ENCODE results near the gene SYNGR4. TPM values are rescaled to one million over a fixed set of nuclear protein-coding genes. Genes with fewer than 3 reads are reported as not detected.
A peak's percentile ranks its signal among the peaks of the same experiment; 100 is the strongest.
"Not testable (repeated sequence)": the region's sequence is repeated elsewhere in the genome, so short reads cannot be mapped to it uniquely, and the experiment has no call there.

The SYNGR4 gene
- polyA plus RNA-seq, 1 donor (not counting 4 experiments of a cell fraction or from before 2014, with no cell fraction given), result not detected

DNA sequence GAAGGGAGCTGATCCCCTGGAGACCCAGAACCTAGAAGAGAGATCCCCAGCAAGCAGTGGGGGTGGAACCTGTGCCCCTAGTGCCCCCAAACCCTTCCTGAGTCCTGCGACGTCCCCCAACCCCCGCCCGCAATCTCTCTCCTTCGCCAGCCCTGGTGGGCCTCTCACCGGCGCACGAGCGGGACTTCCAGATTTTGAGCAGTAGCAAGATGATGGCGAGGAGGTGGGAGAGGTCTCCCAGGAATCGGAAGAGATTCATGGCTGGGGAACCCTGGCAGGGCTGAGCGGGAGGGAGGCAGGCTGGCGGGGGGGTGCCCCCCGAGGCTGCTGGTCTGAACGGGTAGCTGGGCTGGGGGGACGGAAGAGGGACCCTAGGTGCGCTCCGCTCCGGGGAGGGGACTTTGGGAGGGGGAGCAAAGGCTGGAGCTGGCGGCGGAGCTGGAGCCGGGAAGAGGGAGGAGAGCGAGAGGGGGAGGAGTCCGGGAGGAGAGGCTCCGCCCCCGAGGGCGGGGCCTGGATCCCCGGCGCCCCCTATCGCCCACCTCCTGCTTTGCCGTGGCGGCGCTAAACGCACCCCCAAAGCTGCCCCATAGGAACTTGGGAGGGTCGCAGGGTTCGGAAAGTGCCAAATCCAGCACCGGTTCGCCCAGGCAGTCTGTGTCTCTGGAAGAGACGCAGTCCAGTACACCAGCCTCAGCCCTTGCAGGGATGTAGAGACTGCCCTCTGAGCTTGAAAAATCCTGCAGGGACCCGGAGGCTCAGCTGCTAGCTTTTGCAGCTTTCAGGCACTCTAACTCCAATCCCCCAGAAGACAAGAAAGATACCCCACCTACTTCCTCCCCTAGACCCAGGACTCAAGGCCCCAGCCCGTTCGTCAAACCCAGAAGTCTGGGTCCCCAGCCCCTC, 27.2 kb downstream of the SYNGR4 start, which contains the start of gene KDELR1:
Gene KDELR1 (minus strand): TSS at position 452 of the 906 bp plus-strand sequence. CDS start 193 bp downstream, at position 259.
- Histone ChIP-seq H3K36me3 (ENCODE audit: control insufficient read depth in 2 of 2, extremely low read depth in 1 of 2, insufficient read depth in 2 of 2, low read length in 2 of 2) (peaks cover 14 to 18% of the 10 kb centered on the region in 2 experiments), H3K27ac (ENCODE audit: control insufficient read depth, insufficient read depth, low read length) (peak within 1 kb of the TSS; percentile 91), H3K79me2 (ENCODE audit: control insufficient read depth, insufficient read depth, low read length) (peaks cover 19% of the 10 kb centered on the region), H2AFZ (ENCODE audit: control insufficient read depth, low read length) (peak within 1 kb of the TSS; percentile 97), H3K4me1 (ENCODE audit: control insufficient read depth, extremely low read depth, insufficient read depth, low read length) (peaks cover 7% of the 10 kb centered on the region), H3K27me3 (ENCODE audit: control insufficient read depth, extremely low read depth, insufficient read depth, low read length) (peaks cover 37% of the 10 kb centered on the region), H4K20me1 (ENCODE audit: control insufficient read depth, extremely low read depth, insufficient read depth, low read length) (no peaks in the 10 kb centered on the region), H3K9ac (ENCODE audit: control insufficient read depth, extremely low read depth, insufficient read depth, low read length) (peak within 1 kb of the TSS; percentile 99), H3K9me3 (ENCODE audit: control insufficient read depth, low read depth, low read length) (no peaks in the 10 kb centered on the region), H3K4me2 (ENCODE audit: control insufficient read depth, extremely low read depth, insufficient read depth, low read depth, low read length) (peak within 1 kb of the TSS; percentile 83), H3K4me3 (ENCODE audit: control insufficient read depth in 2 of 3, extremely low read depth in 1 of 3, insufficient read depth in 2 of 3, low read depth in 1 of 3, low read length in 3 of 3) (peak within 1 kb of the TSS; percentile 94 to 99 (median 99)), H3K9me1 (ENCODE audit: control insufficient read depth, extremely low read depth, insufficient read depth, low read length) (no peaks in the 10 kb centered on the region)
- FAIRE-seq (peak; percentile 26), DNase-seq (ENCODE audit: low read depth, low spot score) (peak; percentile 49)
- dilution Hi-C loops (cut with MboI; ENCODE audit: extremely low pct_ligation_motif_present, low sequenced_read_pairs), result no loop called here
- TF ChIP-seq, protein P1, sequence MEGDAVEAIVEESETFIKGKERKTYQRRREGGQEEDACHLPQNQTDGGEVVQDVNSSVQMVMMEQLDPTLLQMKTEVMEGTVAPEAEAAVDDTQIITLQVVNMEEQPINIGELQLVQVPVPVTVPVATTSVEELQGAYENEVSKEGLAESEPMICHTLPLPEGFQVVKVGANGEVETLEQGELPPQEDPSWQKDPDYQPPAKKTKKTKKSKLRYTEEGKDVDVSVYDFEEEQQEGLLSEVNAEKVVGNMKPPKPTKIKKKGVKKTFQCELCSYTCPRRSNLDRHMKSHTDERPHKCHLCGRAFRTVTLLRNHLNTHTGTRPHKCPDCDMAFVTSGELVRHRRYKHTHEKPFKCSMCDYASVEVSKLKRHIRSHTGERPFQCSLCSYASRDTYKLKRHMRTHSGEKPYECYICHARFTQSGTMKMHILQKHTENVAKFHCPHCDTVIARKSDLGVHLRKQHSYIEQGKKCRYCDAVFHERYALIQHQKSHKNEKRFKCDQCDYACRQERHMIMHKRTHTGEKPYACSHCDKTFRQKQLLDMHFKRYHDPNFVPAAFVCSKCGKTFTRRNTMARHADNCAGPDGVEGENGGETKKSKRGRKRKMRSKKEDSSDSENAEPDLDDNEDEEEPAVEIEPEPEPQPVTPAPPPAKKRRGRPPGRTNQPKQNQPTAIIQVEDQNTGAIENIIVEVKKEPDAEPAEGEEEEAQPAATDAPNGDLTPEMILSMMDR (optimal IDR thresholded peaks at IDR 0.05 in 1 of 3, IDR thresholded peaks at IDR 0.05 in 1 of 3, conservative IDR thresholded peaks at IDR 0.05 in 1 of 3; ENCODE audit: extremely low read depth in 1 of 3, insufficient read depth in 2 of 3, low read length in 3 of 3), result peak; percentile 81 to 99 (median 81)
- TF ChIP-seq EZH2 (IDR thresholded peaks at IDR 0.05; ENCODE audit: low read length), result no peak

DNA sequence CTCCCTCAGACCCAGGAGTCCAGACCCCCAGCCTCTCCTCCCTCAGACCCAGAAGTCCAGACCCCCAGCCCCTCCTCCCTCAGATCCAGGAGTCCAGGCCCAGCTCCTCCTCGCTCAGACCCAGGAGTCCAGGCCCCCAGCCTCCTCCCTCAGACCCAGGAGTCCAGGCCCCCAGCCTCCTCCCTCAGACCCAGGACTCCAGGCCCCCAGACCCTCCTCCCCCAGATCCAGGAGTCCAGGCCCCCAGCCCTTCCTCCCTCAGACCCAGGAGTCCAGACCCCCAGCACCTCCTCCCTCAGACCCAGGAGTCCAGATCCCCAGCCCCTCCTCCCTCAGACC, 27.8 kb downstream of the SYNGR4 start:
- H3K4me3 ChIP-seq (ENCODE audit: control insufficient read depth in 2 of 3, extremely low read depth in 1 of 3, insufficient read depth in 2 of 3, low read depth in 1 of 3, low read length in 3 of 3); H3K9me3 ChIP-seq (ENCODE audit: control insufficient read depth, low read depth, low read length); H3K27ac ChIP-seq (ENCODE audit: control insufficient read depth, insufficient read depth, low read length); FAIRE-seq; dilution Hi-C loops (cut with MboI; ENCODE audit: extremely low pct_ligation_motif_present, low sequenced_read_pairs); H3K4me2 ChIP-seq (ENCODE audit: control insufficient read depth, extremely low read depth, insufficient read depth, low read depth, low read length); H2AFZ ChIP-seq (ENCODE audit: control insufficient read depth, low read length); H3K4me1 ChIP-seq (ENCODE audit: control insufficient read depth, extremely low read depth, insufficient read depth, low read length); H4K20me1 ChIP-seq (ENCODE audit: control insufficient read depth, extremely low read depth, insufficient read depth, low read length); H3K9ac ChIP-seq (ENCODE audit: control insufficient read depth, extremely low read depth, insufficient read depth, low read length); DNase-seq (ENCODE audit: low read depth, low spot score); H3K9me1 ChIP-seq (ENCODE audit: control insufficient read depth, extremely low read depth, insufficient read depth, low read length): not testable (repeated sequence)
- H3K27me3 ChIP-seq (ENCODE audit: control insufficient read depth, extremely low read depth, insufficient read depth, low read length), result peaks cover 37% of the 10 kb centered on the region
- H3K79me2 ChIP-seq (ENCODE audit: control insufficient read depth, insufficient read depth, low read length), result peaks cover 18% of the 10 kb centered on the region
- H3K36me3 ChIP-seq (ENCODE audit: control insufficient read depth in 2 of 2, extremely low read depth in 1 of 2, insufficient read depth in 2 of 2, low read length in 2 of 2), result peaks cover 11 to 17% of the 10 kb centered on the region in 2 experiments

Data from keratinocyte (primary cell).